Adrenal gland (tissue), 5 donors: ENCODE results near the gene C9orf153.

ENCODE experiments used
- CTCF ChIP-seq, 6 experiments: fragments of 450-650 bp in 4 of 6; fragments of 200-600 bp in 2 of 6; sonication (generic) in 1 of 6; IDR thresholded peaks; 1 replicate in 5 of 6; 2 replicates in 1 of 6; pipeline versions ENCODE4 v1.5.1 to v1.8.0; 2016 to 2021; ENCODE audit warnings: antibody characterized with exemption in 6 of 6, mild to moderate bottlenecking in 2 of 6, moderate library complexity in 1 of 6
- POLR2A ChIP-seq, 2 donors: fragments of 450-650 bp; IDR thresholded peaks; one replicate each; pipeline ENCODE4 v1.6.1; 2017; ENCODE audit warnings: antibody characterized with exemption in 2 of 2, mild to moderate bottlenecking in 2 of 2, moderate library complexity in 1 of 2
- donor health status: DM: no; HTN: no; CAD: no.

- TF ChIP-seq CTCF (IDR thresholded peaks at IDR 0.05) (no peak), POLR2A (IDR thresholded peaks at IDR 0.05) (no peak)
Observed at GRCh38 chr9:86187121-86187520, 72.3 kb downstream of the C9orf153 start.
